ENCODE data around the gene SLC23A2.

DNA sequence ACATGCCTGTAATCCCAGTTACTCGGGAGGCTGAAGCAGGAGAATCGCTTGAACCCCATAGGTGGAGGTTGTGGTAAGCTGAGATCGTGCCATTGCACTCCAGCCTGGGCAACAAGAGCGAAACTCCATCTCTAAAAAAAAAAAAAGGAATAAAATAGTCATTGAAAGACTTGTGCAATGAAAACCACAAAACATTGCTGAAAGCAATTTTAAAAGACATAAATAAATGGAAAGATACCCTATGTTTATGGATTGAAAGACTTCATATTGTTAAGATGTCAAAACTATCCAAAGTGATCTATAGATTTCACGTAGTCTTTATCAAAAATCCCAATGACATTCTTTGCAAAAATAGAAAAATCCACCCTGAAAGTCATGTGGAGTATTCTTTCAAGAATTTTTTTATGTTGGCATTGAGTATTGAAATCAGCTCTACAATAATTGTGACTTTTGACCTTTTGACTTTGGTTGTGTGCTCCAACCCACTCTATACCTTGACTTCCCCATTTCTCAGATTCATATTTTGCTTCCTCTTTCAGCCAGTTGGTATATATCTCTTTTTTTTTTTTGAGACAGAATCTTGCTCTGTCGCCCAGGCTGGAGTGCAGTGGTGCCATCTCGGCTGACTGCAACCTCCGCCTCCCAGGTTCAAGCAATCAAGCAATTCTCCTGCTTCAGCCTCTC lies 45.5 kb upstream of the SLC23A2 start:
- TF ChIP-seq, protein P1, sequence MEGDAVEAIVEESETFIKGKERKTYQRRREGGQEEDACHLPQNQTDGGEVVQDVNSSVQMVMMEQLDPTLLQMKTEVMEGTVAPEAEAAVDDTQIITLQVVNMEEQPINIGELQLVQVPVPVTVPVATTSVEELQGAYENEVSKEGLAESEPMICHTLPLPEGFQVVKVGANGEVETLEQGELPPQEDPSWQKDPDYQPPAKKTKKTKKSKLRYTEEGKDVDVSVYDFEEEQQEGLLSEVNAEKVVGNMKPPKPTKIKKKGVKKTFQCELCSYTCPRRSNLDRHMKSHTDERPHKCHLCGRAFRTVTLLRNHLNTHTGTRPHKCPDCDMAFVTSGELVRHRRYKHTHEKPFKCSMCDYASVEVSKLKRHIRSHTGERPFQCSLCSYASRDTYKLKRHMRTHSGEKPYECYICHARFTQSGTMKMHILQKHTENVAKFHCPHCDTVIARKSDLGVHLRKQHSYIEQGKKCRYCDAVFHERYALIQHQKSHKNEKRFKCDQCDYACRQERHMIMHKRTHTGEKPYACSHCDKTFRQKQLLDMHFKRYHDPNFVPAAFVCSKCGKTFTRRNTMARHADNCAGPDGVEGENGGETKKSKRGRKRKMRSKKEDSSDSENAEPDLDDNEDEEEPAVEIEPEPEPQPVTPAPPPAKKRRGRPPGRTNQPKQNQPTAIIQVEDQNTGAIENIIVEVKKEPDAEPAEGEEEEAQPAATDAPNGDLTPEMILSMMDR (IDR thresholded peaks at IDR 0.05; ENCODE audit: low read depth, low read length, poor library complexity, severe bottlenecking): no peak
- no peak for TF ChIP-seq EZH2phosphoT487 (IDR thresholded peaks at IDR 0.05; ENCODE audit: borderline replicate concordance, low read length)
